HL-60 (cell line): ENCODE measurements around the gene KLHL25.

Source experiments
- CTCF ChIP-seq: IDR thresholded peaks from one replicate; pipeline ENCODE4 v1.5.1; 2011; ENCODE audit warnings: low read length, control low read depth, inconsistent platforms; ENCODE audit not compliant: insufficient read depth
- GABPA ChIP-seq: IDR thresholded peaks from 2 replicates; pipeline ENCODE4 v1.6.1; 2012; ENCODE audit warnings: low read depth
- POLR2AphosphoS5 ChIP-seq: IDR thresholded peaks from 2 replicates; pipeline ENCODE4 v1.6.1; 2012; ENCODE audit warnings: low read depth
- REST ChIP-seq: IDR thresholded peaks from 2 replicates; pipeline ENCODE4 v1.6.1; 2012; ENCODE audit warnings: low read depth; ENCODE audit not compliant: insufficient replicate concordance

DNA sequence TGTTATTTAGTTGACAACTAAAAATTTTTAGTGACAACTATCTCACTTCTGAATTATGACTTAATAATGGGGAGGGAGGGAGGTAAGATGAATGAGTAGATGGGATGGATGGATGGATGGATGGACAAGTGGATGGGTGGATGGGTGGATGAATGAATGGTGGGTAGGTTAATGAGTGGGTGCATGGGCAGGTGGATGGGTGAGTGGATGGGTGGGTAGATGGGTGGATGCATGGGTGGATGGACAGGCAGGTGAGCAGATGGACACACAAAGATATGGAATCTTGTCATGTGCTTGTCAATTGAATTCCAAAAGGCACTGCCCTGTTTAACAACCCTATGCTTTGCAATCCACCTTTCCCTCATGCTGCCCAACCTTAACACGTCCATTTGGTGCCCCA is 41.5 kb downstream of the KLHL25 start:
- TF ChIP-seq CTCF, result no peak
- TF ChIP-seq POLR2AphosphoS5, result no peak
- TF ChIP-seq REST, result no peak
- no peak for TF ChIP-seq GABPA
